ENCODE data around the gene GALNT18.

Gene GALNT18

DNA sequence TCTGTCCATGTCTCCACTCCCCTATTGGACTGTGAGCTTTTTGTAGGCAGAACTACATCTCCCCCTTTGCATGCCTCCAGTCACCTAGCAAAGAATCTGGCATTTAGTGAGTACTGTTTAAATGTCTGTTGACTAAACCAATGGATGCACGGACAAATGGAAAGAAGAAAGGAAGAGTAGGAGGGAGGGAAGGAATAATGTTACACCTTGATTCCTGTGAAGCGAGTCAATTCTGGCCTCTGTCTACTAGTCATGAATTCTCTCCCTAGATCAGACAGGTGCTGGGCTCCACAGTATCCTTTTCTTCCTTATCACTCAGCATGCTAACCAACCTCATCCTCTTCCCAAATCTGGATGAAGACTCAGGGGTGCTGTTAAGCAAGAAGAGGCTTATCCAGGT, 33.6 kb downstream of the GALNT18 start:
- no peak for DNase-seq

DNA sequence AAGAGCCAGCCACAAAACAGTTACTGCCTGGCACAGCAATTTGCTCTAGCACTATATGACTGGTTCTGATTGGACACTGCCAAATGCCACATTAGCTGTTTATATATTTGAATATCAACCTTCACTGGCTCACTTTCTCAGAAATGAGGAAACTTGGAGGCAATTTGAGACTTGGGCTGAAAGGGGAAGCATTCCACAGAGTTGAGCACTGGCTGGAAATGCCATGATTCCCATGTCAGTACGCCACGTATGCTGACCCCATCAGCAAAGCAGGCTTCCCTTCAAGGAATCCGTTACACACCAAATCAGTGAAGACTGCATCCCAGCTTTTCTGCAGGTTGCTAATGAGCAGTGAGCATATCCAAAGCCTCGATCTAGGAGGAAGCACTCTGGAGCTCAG, 34.7 kb downstream of the GALNT18 start:
- no peak for DNase-seq

DNA sequence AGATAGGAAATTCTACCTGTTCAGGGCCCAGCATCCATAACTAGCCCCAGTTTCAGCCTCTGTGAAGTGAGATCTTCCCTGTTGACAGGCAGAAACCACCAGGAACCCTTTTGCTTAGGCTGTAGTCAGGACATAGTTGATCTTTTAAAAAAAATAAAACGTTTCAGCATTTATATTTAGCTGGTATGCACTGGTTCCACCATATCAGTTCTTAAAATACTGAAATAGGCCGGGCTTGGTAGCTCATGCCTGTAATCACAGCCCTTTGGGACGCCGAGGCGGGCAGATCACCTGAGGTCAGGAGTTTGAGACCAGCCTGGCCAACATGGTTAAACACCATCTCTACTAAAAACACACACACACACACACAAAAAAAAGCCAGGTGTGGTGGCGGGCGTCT, 35.3 kb downstream of the GALNT18 start:
- DNase-seq, result no peak

DNA sequence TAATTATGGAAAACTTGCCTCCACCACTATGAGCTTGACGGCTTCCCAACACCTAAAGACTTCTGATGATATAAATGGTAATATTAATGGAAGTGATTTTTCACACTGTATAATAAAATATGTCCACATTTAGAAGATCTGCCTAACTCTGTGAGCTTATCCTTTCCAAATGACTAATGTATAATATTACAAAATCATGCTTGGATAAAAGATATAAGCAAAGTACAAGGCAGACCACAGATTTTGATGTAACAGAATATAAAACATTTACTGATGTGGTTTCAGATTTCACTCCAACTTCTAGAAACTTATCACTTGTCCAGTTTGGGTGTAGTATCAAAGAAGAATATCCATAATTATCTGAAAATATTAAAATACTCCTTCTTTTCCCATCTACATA, 36.9 kb downstream of the GALNT18 start:
- DNase-seq, result no peak

DNA sequence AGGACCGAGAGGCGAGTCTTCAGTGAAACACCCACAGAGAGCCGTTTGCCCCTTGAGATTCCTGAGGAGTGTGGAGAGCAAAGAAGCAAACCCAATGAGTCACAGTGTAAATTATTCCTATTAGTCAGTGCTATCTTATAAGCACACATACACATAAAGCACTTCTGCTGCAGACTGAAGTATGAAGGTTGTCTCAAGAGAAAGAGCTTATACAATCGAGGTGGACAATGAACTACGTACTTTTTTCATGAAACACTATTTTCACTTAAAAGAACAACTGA, 37.3 kb downstream of the GALNT18 start:
- no peak for DNase-seq

DNA sequence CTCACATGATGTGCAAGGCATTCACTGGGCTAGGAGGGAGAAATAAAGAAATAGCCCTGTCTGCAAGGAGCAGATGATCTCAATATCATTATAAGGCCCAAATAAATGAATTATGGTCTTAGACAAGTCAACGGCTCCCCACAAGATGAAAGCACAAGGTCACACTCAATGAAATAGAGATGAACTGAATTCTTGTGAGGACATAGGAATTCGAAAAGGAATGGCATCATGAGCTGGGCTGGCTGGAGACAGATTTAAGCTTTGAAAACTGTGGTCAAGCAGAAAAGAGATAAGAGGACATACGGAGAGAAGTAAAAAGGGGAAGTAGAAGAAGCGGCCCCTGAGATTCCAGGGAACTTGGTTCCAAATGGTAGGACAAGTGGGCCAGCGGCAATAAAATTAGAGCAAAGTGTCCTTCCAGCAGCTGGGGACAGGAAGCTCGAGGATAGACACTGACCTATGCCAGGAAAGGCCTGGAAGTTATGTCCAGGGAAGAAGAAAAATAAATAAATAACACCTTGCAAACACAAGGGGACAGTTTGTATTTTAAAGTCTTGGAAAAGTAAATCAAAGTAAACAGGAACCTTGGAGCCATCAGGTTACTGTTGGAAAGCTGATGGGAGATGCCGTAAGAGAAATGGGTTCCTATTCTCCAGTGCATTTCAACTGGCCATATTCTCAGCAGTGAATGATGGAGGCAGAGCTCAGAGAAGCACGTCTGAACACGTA, 37.8 kb downstream of the GALNT18 start:
- DNase-seq, result no peak

DNA sequence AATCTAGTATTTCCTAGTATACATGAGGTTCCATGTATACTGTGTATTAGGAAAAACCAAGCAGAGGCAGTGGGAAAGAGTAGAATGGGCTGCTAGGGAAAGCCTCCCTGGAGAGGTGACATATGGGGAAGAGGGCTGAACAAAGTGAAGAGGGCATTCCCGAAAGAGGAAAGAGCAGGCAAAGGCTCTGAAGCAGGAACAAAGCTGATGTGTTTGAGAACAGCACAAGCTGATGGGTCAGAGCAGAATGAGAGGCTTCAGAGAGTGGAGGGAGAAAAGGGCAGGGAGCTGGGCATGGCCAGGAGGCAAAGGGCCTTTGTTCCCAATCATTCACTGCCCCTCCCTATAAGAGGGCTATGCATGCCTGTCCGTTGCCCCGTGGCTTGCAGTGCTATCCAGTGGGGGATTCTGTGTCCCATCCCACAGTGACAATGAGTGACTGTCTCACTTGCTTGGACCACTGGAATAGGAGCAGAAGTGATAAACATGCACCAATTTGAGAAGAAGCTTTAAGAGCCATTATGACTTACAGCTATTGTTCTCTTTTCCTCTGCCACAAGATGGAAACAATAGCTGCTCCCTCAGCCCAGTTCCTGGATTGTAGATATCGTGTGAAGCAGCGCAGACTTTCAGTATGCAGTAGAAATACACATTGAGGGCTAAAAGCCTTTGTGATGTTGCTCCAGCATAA, 39.6 kb downstream of the GALNT18 start:
- no peak for DNase-seq

DNA sequence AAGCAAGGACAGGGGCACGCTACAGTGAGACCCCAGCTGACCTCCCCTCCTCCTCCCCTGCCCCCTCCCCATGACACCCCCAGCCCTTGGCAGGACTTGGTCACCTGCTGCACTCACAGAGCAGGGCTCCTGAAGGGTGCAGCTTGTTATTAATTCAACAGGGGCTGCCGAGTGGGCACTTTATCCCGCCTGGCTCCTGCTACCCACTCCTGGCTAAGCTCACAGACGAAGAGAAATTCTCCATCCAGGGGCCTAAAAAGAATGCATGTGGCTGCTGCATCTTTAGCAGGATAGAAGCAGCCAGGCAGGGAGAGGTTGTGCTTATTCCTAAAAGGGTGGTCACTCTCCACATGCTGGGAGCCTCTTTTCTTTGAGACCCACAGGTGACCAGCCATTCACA, 40.3 kb downstream of the GALNT18 start:
- DNase-seq, result no peak

DNA sequence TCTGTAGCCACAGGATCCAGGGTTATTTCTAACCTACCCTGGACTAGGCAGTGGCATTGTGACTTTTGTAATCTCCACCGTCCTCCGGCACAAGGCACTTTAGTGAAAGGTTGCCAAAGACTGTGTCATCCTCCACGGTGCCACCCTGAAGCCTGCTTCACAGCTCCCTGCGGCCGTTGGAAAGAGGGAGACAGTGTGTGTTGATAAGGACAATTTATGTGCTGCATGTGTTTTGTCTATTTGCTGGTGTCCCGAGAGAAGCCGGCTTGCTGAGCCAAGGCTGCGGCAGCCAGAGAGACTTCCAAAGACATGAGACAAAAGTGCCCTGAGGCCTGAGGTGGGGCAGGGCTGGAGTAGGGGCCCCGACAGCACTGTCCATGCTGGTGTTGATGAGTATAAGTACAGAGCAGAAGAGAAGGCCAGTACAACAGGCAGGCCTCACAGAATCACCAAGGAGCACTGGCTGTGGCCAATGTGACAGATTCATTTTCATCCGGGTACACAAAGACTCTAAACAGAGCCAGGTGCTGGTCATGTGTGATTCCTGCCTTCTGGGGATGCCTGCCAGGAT, 40.9 kb downstream of the GALNT18 start:
- DNase-seq, result no peak

DNA sequence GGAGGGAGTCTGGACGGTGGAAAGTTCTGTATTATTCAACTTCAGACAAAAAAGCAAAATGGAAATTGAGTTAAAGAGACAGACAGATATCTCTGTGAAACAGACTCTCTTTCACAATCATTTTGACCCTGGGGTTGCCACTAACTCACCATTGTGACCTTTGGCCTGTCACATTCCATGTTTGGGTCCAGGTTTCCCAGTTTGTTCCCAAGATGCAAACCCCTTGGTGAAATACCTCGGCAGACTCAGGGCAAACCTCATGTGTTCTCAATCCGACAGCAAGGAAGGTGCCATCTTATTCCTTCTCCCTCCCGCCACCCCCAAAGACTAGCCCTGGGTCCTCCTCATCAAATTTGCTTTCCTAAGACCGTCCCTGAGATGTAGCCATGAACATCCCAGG, 41.8 kb downstream of the GALNT18 start:
- no peak for DNase-seq

DNA sequence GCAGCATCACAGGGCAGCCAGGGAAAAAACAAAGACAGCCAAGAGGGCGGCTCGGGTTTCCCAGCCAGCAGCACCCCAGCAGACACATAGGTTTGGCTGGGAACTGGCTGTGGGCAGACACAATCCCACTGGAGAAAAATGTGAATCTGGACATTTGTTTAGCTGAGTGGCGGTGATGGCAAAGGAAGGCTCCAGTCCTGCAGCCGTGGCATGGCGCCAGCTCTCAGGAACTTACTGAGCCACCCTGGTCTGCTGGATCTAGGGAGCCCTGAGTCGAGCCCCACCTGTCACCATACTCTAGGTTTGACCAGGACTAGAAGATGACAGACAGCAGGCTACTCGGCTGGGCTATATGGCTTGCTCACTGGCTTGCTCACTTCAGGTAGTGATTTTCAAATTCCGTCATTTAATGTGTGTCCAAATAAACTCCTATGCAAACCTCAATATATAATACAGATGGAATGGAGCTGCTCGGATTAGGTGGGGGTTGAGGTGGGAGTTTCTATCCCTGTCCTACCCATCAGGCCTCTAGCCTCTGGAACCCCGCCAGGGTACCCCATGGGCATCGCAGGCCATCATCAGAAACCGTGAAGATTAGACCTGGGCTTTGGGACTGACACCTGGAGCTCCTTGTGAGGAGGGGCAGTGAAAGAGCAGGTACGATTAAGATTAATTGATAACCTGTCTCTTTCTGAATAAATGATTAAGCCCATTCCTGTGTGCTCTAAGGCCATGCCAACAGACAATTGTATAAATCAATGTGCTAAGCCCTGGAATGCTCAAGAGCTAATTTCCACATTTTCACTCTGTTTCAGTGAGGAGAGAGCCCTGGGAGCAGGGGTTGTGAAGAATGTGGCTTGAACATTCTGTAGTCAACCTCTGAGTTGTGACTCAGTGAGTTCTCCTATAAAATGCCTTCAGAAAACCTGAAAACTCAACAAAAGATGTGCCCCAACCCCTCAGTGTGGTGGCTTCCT, 42.5 kb downstream of the GALNT18 start:
- DNase-seq, result no peak

DNA sequence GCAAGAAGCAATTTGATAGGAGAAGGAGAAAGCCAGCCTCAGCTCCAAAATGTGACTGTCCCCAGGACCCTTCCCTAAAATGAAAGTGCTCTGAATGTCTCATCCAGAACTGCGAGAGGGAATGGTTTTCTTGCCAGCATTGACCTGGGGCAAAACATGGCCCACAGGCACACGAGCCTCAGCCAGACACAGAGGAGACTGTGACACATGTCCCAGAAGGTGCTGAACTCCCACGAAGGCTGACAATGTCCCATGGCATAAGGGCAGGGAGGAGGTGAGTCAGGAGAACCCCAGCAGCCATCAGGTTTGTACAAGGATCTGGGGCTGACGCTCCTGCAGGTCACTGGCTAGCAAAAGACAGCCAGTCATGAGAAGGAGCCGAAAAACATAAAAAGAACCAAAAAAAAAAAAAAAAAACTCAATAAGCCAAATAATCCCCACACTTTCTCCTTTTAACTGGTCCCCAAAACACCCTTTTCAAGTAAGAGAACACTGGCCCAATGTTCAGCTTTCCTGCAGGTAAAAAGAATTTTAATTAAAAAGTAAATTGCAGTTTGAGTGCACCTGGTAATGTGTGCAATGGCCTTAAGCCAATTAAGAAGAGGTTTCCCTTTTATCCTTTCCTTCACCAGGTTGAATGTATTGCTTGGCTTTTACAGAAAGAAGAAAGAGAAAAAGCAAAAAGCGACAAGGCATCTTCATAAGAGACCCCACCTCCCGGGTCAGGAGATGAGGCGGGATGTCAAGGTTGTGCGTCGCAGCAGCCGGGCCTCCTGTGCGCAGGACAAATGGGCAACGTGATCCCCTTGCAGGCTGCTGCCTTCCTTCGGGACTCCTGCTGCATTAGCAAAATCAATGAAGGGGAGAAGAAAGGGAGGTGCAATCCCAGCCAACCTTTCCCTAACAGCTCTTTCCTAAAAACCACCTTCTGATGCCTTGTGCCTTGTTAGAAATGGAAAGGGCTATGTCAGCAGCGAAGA, 43.6 kb downstream of the GALNT18 start:
- no peak for DNase-seq

DNA sequence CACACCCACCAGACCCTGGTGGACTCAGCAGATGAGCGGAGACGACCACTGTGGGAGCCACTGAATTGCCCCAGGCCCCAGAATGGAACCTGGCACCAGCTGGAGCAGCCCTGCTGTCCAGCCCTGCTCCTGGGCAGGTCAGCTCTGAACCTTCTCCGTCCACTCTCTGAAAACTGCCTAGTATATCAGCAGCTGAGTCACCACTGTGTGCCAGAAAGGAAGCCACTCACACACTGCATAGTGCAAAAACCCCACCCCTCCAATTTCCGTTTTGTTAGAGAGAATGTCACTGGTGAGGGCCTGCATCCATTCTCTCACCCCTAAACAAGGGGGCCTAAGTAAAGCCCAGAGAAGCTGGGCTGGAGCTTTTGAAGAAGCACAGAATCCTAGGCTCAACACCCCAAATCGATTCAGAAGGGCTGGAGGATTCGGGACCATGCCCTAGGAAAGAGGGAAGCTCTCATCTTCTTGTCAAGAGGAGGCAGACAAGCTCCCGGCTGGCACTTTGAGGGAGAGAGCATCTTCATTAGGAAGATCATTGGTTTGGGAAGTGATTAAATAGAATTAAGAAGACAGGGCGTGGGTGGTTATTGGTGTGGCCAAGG, 44.5 kb downstream of the GALNT18 start:
- no peak for DNase-seq

DNA sequence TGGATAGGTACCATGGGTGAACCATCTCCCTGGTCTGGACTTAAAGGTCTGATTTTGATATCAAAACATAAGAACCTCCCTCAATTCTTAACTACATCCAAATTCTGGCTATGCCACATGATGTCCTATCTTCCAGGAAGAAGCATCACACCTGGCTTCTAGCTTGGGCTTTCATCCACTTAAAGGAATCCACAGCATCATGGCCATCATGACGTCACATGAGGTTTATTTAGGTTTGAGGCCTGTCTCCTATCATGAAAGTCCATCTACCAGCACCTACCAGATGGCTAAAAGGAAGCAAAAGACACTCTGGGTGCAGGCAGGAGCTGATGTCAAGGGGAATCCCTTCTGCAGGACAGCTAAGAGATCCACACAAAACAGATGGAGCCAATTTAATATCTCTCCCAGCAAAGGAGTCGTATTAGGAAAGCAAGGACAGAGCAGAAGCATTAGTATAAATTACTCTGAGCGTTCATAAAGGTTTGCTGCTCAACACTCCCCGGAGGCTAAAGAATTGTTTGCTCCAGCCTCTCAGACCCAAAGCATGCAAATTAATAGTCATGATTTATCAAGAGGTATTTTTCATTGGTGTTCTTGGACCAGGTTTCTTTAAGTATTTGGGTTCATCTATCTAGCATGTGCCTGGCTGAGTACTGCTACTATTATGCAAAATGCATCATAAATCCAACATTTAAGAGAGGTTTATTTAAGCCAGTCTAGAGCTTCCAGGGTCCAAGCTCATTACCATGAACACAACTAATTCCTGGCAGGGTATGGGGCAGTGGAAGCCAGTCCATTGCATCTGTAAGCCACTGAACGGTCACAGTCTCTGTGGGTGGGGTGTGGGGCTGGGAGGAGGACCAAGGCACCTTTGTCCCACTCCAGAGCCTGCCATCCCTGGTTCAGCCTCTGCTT, 47.2 kb downstream of the GALNT18 start:
- no peak for DNase-seq

DNA sequence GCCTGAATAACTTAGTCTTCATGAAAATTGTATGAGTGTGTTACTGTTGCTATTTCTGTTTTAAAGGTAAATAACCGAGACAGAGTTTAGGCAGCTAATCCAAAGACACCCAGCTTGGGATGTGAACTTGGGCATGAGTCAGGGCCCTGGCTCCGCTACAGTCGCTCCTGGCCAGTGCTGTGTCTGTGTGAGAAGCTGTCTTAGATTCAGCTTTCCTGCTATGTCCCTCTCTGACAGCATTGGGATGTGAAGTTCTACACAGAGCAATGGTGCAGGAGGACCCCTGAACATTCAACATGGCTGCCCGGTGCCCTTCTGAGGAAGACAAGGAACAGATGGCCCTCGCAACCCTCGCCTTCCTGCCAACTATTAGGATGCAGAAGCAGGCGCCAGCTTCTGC, 49.4 kb downstream of the GALNT18 start:
- no peak for DNase-seq

DNA sequence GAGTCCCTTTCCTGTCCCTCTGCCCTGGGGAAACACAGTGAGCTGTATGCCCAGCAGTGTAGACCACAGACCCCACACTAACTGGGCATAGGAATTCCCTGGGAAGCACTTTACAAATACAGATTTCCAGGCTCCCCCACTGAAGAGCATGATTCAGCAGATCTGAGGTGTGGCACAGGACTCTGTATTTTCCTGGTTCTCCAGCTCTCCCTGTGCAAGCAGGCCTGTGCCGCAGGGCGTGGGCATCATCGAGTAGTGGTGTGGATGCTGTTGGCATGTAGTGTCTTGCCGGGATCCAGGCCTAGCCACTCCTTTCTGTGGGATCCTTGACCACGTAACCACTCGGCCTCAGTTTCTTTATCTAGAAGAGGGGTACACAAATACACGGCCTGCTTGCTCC, 49.9 kb downstream of the GALNT18 start:
- DNase-seq, result no peak

DNA sequence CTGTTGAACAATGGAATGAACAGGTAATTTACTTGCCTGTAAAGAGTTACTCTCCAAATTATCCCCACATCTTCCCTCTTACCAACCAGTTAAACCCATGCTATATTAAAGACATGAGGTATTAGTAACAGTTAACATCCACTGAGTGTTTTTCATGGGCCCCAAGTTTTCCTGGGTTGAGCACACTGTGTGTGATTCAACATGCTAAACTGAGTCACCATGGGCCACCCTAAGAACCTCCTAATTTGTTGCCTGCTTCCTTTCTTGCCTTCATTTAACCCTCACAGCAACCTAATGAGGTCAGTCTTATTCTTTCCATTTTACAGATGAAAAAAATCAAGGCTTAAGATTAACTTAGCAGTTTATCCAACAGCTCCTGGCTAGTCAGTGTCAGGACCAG, 51.0 kb downstream of the GALNT18 start:
- DNase-seq, result no peak

DNA sequence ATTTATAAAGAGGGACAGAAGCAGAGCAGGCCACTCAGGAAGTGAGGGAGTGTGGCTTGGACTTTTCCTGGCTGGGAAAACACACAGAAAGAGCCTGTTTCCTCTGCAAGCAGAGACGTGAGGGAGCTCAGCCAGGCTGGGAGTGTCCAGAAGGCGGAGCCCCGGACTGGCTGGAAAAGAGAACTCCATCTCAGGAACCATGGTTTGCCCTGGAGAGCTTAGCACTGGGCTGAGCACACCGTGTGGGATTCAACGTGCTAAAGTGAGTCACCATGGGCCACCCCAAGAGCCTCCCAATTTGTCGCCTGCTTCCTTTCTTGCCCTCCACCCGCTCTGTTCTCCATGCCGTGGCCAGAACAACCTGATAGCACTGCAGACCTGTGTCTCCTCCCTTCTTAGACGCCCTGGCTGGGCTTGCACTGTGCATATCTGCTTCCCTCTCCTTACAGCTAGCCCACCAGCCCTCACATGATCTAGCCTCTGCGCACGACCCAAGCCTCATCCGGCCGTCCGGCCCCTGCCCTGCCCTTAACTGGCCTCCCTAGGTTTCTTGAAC, 51.8 kb downstream of the GALNT18 start:
- peak; percentile 37 for DNase-seq

DNA sequence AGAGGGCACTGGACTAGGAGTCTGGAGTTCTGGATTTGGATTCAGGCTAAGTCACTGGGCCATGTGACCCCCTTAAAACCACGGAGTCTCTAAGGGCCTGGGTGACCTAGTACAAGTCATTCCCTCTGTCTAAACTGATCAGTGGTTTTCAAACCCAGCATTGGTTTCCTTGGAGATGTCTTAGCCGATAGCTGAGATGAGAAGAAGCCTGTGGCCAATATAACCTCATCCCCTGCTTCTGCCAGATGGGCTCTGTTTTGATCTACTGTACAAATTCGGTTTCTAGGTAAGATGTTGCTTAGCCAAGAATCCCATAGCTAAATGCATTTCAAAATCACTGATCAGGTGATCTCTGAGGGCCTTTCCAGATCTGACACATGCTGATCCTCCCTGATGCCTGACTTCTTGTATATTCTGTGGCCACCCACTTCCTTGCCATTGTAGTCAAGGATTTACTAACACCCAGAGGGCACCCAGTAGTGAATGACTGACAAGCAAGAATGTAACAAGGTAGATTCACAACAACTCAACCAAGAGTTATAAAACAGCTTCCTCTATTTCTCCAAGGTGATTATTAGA, 53.1 kb downstream of the GALNT18 start:
- no peak for DNase-seq

Data from right kidney (tissue), 1 donor.